H9 (cell line): Measurements from ENCODE around the gene TNFSF18. TPM values are rescaled to one million over a fixed set of nuclear protein-coding genes. Genes with fewer than 3 reads are reported as not detected.

Experiments
- DNase-seq: peaks from one replicate; pipeline ENCODE4 v3.0.0-alpha.2; 2017
- H2AFZ ChIP-seq: one replicate; pipeline ENCODE4 v1.6.1; 2013; ENCODE audit warnings: mild to moderate bottlenecking, low read length, control low read depth, moderate library complexity
- H2AK5ac ChIP-seq: 2 replicates; pipeline ENCODE4 v1.6.1; 2013; ENCODE audit warnings: low read length, control low read depth, mixed read lengths; ENCODE audit not compliant: insufficient read length
- H2BK120ac ChIP-seq: one replicate; pipeline ENCODE4 v1.6.1; 2013; ENCODE audit warnings: low read depth, mild to moderate bottlenecking, low read length, control low read depth, inconsistent platforms; ENCODE audit not compliant: poor library complexity, severe bottlenecking
- H2BK12ac ChIP-seq: 2 replicates; pipeline ENCODE4 v1.6.1; 2013; ENCODE audit warnings: low read length, control low read depth, mixed read lengths, low read depth; ENCODE audit not compliant: insufficient read length
- H2BK15ac ChIP-seq: 2 replicates; pipeline ENCODE4 v1.6.1; 2013; ENCODE audit warnings: low read depth, low read length, control low read depth
- H2BK20ac ChIP-seq: one replicate; pipeline ENCODE4 v1.6.1; 2013; ENCODE audit warnings: low read depth, mild to moderate bottlenecking, low read length, control low read depth, inconsistent platforms; ENCODE audit not compliant: poor library complexity, severe bottlenecking
- H2BK5ac ChIP-seq: 2 replicates; pipeline ENCODE4 v1.6.1; 2013; ENCODE audit warnings: low read length, control low read depth, mixed read lengths; ENCODE audit not compliant: insufficient read length
- H3K14ac ChIP-seq: 2 replicates; pipeline ENCODE4 v1.6.1; 2013; ENCODE audit warnings: low read length, control low read depth; ENCODE audit not compliant: insufficient read depth
- H3K18ac ChIP-seq: 2 replicates; pipeline ENCODE4 v1.6.1; 2013; ENCODE audit warnings: low read depth, mild to moderate bottlenecking, mixed read lengths, low read length, control low read depth; ENCODE audit not compliant: insufficient read length
- H3K23ac ChIP-seq: 2 replicates; pipeline ENCODE4 v1.6.1; 2013; ENCODE audit warnings: low read length, control low read depth, mixed read lengths, low read depth; ENCODE audit not compliant: insufficient read length
- H3K23me2 ChIP-seq: 2 replicates; pipeline ENCODE4 v1.6.1; 2013; ENCODE audit warnings: low read depth, mild to moderate bottlenecking, mixed read lengths, low read length, control low read depth; ENCODE audit not compliant: insufficient read length, poor library complexity, severe bottlenecking
- H3K27ac ChIP-seq: 2 replicates; pipeline ENCODE4 v1.5.1; 2013; ENCODE audit warnings: low read length, control low read depth, mixed read lengths, low read depth; ENCODE audit not compliant: insufficient read length
- H3K27me3 ChIP-seq: 2 replicates; pipeline ENCODE4 v1.6.1; 2013; ENCODE audit warnings: low read length, control low read depth, inconsistent platforms; ENCODE audit not compliant: insufficient read depth
- H3K4ac ChIP-seq: 2 replicates; pipeline ENCODE4 v1.6.1; 2013; ENCODE audit warnings: low read depth, mild to moderate bottlenecking, control low read depth, inconsistent platforms, low read length, moderate library complexity
- H3K4me1 ChIP-seq: 2 replicates; pipeline ENCODE4 v1.6.1; 2013; ENCODE audit warnings: low read length, control low read depth, inconsistent platforms; ENCODE audit not compliant: insufficient read depth
- H3K4me2 ChIP-seq: 2 replicates; pipeline ENCODE4 v1.6.1; 2013; ENCODE audit warnings: low read length, control low read depth, mixed read lengths; ENCODE audit not compliant: insufficient read length, insufficient read depth
- H3K56ac ChIP-seq: 2 replicates; pipeline ENCODE4 v1.6.1; 2013; ENCODE audit warnings: low read depth, mild to moderate bottlenecking, mixed read lengths, low read length, control low read depth; ENCODE audit not compliant: insufficient read length
- H3K79me1 ChIP-seq: 2 replicates; pipeline ENCODE4 v1.6.1; 2013; ENCODE audit warnings: low read depth, mild to moderate bottlenecking, moderate library complexity, low read length, control low read depth, inconsistent platforms; ENCODE audit not compliant: insufficient read depth, poor library complexity, severe bottlenecking
- H3K79me2 ChIP-seq: 2 replicates; pipeline ENCODE4 v1.6.1; 2013; ENCODE audit warnings: low read length, control low read depth, inconsistent platforms; ENCODE audit not compliant: insufficient read depth
- H3K9ac ChIP-seq: 2 replicates; pipeline ENCODE4 v1.6.1; 2013; ENCODE audit warnings: low read length, control low read depth, mixed read lengths; ENCODE audit not compliant: insufficient read length; ENCODE audit errors: extremely low read depth
- H3K9me3 ChIP-seq: one replicate; pipeline ENCODE4 v1.6.1; 2013; ENCODE audit warnings: low read depth, low read length, inconsistent platforms; ENCODE audit not compliant: control insufficient read depth
- H3T11ph ChIP-seq: one replicate; pipeline ENCODE4 v1.6.1; 2013; ENCODE audit warnings: mild to moderate bottlenecking, low read length, control low read depth, inconsistent platforms
- H4K20me1 ChIP-seq: one replicate; pipeline ENCODE4 v1.6.1; 2013; ENCODE audit not compliant: control insufficient read depth, insufficient read length, insufficient read depth
- H4K5ac ChIP-seq: 2 replicates; pipeline ENCODE4 v1.6.1; 2013; ENCODE audit warnings: low read depth, mild to moderate bottlenecking, mixed read lengths, low read length, control low read depth; ENCODE audit not compliant: insufficient read length
- H4K8ac ChIP-seq: replicated peaks from 2 replicates; pipeline ENCODE4 v1.6.1; 2013; ENCODE audit warnings: low read length, control low read depth, mixed read lengths, low read depth; ENCODE audit not compliant: insufficient read length
- H4K91ac ChIP-seq: 2 replicates; pipeline ENCODE4 v1.6.1; 2013; ENCODE audit warnings: low read depth, mild to moderate bottlenecking, moderate library complexity, mixed read lengths, low read length, control low read depth; ENCODE audit not compliant: insufficient read length
- H3K27ac Mint-ChIP-seq, 3 experiments: 2 replicates in 2 of 3; 3 replicates in 1 of 3; pipeline ENCODE4 v1.8.0; 2020 to 2021; ENCODE audit warnings: mixed read lengths in 3 of 3, mild to moderate bottlenecking in 1 of 3, moderate library complexity in 1 of 3
- H3K27me3 Mint-ChIP-seq: 2 replicates; pipeline ENCODE4 v1.8.0; 2021; ENCODE audit warnings: low read depth, mild to moderate bottlenecking, moderate library complexity, mixed read lengths
- H3K36me3 Mint-ChIP-seq, 3 experiments: 2 replicates in 2 of 3; 3 replicates in 1 of 3; pipeline ENCODE4 v1.8.0; 2020 to 2021; ENCODE audit warnings: low read depth in 3 of 3, mixed read lengths in 3 of 3; ENCODE audit not compliant: insufficient read depth in 1 of 3
- H3K4me1 Mint-ChIP-seq, 2 experiments: 2 replicates each; pipeline ENCODE4 v1.8.0; 2020; ENCODE audit warnings: mixed read lengths in 2 of 2
- H3K4me3 Mint-ChIP-seq, 2 experiments: 2 replicates in 1 of 2; 3 replicates in 1 of 2; pipeline ENCODE4 v1.8.0; 2020 to 2021; ENCODE audit warnings: mild to moderate bottlenecking in 2 of 2, mixed read lengths in 2 of 2, moderate library complexity in 1 of 2
- H3K9me3 Mint-ChIP-seq, 2 experiments: 2 replicates in 1 of 2; 3 replicates in 1 of 2; pipeline ENCODE4 v1.8.0; 2020; ENCODE audit warnings: mild to moderate bottlenecking in 2 of 2, mixed read lengths in 2 of 2, moderate library complexity in 1 of 2
- CTCF ChIP-seq: fragments of 200-600 bp; sonication (generic); conservative IDR thresholded peaks from 3 replicates; pipeline ENCODE4 v1.8.0; 2021; ENCODE audit warnings: antibody characterized with exemption, mild to moderate bottlenecking
- WGBS: extraction: QIAGEN DNeasy Blood & Tissue Kit; methylation state at CpG from one replicate; pipeline ENCODE4 v1.1.7; 2013; ENCODE audit warnings: missing lambda C conversion rate, low lambda C conversion rate, mixed read lengths; ENCODE audit not compliant: insufficient read length; ENCODE audit errors: extremely low coverage; 5-methylcytosine and 5-hydroxymethylcytosine counted together
- total RNA-seq: library from RNA; stranded (reverse); gene quantifications from 2 replicates; pipeline ENCODE4 v1.2.1, GENCODE V29; 2021

Gene TNFSF18
- total RNA-seq, 1 experiment from 2014 or later = not detected

- H4K20me1 ChIP-seq = no peaks in the 10 kb centered on the region
- no peak overlapping the region for H3K56ac ChIP-seq
- H3K4me2 ChIP-seq = no peak overlapping the region
- H3K79me1 ChIP-seq = no peaks in the 10 kb centered on the region
- H2AK5ac ChIP-seq = no peak overlapping the region
- H3K14ac ChIP-seq = no peak overlapping the region
- H2BK5ac ChIP-seq = no peak overlapping the region
- no peak overlapping the region for H3K23ac ChIP-seq
- Mint-ChIP-seq H3K36me3 (peaks cover 0 to 6% (median 5%) of the 10 kb centered on the region in 3 experiments; a peak in 4 of 7 replicates), H3K27ac (no peak overlapping the region; a peak in 1 of 7 replicates), H3K9me3 (peaks cover 9 to 12% of the 10 kb centered on the region in 2 experiments; a peak in 4 of 5 replicates), H3K4me3 (no peak overlapping the region), H3K4me1 (peaks cover 8 to 16% of the 10 kb centered on the region in 2 experiments), H3K27me3 (no peaks in the 10 kb centered on the region)
- H3K9ac ChIP-seq = no peak overlapping the region
- H2BK120ac ChIP-seq = no peak overlapping the region
- no peak overlapping the region for H3T11ph ChIP-seq
- WGBS = no CpG with 5 or more reads among the region's 1 CpG
- H3K79me2 ChIP-seq = no peaks in the 10 kb centered on the region
- no peak overlapping the region for H4K8ac ChIP-seq
- H2AFZ ChIP-seq = no peak overlapping the region
- H4K5ac ChIP-seq = no peak overlapping the region
- H3K27ac ChIP-seq = no peak overlapping the region
- H3K4ac ChIP-seq = no peak overlapping the region
- TF ChIP-seq CTCF = no peak
- H2BK12ac ChIP-seq = no peak overlapping the region
- H3K9me3 ChIP-seq = no peaks in the 10 kb centered on the region
- no peaks in the 10 kb centered on the region for H3K27me3 ChIP-seq
- H3K18ac ChIP-seq = no peak overlapping the region
- H3K23me2 ChIP-seq = no peaks in the 10 kb centered on the region
- no peak overlapping the region for H2BK20ac ChIP-seq
- H3K4me1 ChIP-seq = 0 out of 2 replicates have a peak, but pooled peaks cover 3% of the 10 kb centered on the region
- H4K91ac ChIP-seq = no peak overlapping the region
- DNase-seq = no peak
- no peak overlapping the region for H2BK15ac ChIP-seq
Measured at GRCh38 chr1:172991674-172992400, 58.9 kb downstream of the TNFSF18 start.
